ENCODE results near the gene ZCCHC18.
"Not testable (repeated sequence)": the region's sequence is repeated elsewhere in the genome, so short reads cannot be mapped to it uniquely, and the experiment has no call there.

ZCCHC18 gene

GRCh38 chrX:104112326-104112951 lies at the start of gene ZCCHC18:
TSS of gene ZCCHC18 (plus strand) at chrX:104112523. CDS start at chrX:104114112, 1,589 bp downstream.
- DNase-seq (ENCODE audit: low read depth), result peak; percentile 19

- not testable (repeated sequence) for DNase-seq (ENCODE audit: low read depth)
These were observed 49.7 kb upstream of the ZCCHC18 start for GRCh38 chrX:104062636-104063035.

GRCh38 chrX:104075778-104076445 lies 36.4 kb upstream of the ZCCHC18 start, which contains the start of gene TMSB15C:
TSS of gene TMSB15C (minus strand) at chrX:104076236.
- not testable (repeated sequence) for DNase-seq (ENCODE audit: low read depth)

- not testable (repeated sequence) for DNase-seq (ENCODE audit: low read depth)
These were observed 34.5 kb upstream of the ZCCHC18 start for GRCh38 chrX:104077854-104078253.

GRCh38 chrX:104084063-104084462 lies 28.3 kb upstream of the ZCCHC18 start:
- DNase-seq (ENCODE audit: low read depth), result no peak

GRCh38 chrX:104084534-104085277 lies 27.6 kb upstream of the ZCCHC18 start:
- no peak for DNase-seq (ENCODE audit: low read depth)

- no peak for DNase-seq (ENCODE audit: low read depth)
These were observed 26.8 kb upstream of the ZCCHC18 start for GRCh38 chrX:104085477-104085876.

GRCh38 chrX:104085919-104086318 lies 26.4 kb upstream of the ZCCHC18 start:
- DNase-seq (ENCODE audit: low read depth), result no peak

- peak; percentile 15 for DNase-seq (ENCODE audit: low read depth)
These were observed 14.0 kb upstream of the ZCCHC18 start for GRCh38 chrX:104098151-104098808.

- no peak for DNase-seq (ENCODE audit: low read depth)
These were observed 13.4 kb upstream of the ZCCHC18 start for GRCh38 chrX:104098919-104099318.

GRCh38 chrX:104104676-104105075 lies 7.6 kb upstream of the ZCCHC18 start:
- no peak for DNase-seq (ENCODE audit: low read depth)

- no peak for DNase-seq (ENCODE audit: low read depth)
These were observed 6.7 kb upstream of the ZCCHC18 start for GRCh38 chrX:104105330-104106262.

- no peak for DNase-seq (ENCODE audit: low read depth)
These were observed 3.4 kb upstream of the ZCCHC18 start for GRCh38 chrX:104108955-104109354.

GRCh38 chrX:104110491-104111240 lies 1.7 kb upstream of the ZCCHC18 start:
- DNase-seq (ENCODE audit: low read depth), result not testable (repeated sequence)

GRCh38 chrX:104113222-104113965 lies 1.1 kb downstream of the ZCCHC18 start:
- peak; percentile 21 for DNase-seq (ENCODE audit: low read depth)

- DNase-seq (ENCODE audit: low read depth), result no peak
These were observed 5.4 kb downstream of the ZCCHC18 start for GRCh38 chrX:104117759-104118158.

- no peak for DNase-seq (ENCODE audit: low read depth)
These were observed 6.4 kb downstream of the ZCCHC18 start for GRCh38 chrX:104118765-104119164.

GRCh38 chrX:104122829-104123228 lies 10.5 kb downstream of the ZCCHC18 start:
- no peak for DNase-seq (ENCODE audit: low read depth)

- no peak for DNase-seq (ENCODE audit: low read depth)
These were observed 14.5 kb downstream of the ZCCHC18 start for GRCh38 chrX:104126856-104127255.

- DNase-seq (ENCODE audit: low read depth), result no peak
These were observed 18.5 kb downstream of the ZCCHC18 start for GRCh38 chrX:104130808-104131207.
